ENCODE measurements around the gene ZRANB1.

The ZRANB1 gene

DNA sequence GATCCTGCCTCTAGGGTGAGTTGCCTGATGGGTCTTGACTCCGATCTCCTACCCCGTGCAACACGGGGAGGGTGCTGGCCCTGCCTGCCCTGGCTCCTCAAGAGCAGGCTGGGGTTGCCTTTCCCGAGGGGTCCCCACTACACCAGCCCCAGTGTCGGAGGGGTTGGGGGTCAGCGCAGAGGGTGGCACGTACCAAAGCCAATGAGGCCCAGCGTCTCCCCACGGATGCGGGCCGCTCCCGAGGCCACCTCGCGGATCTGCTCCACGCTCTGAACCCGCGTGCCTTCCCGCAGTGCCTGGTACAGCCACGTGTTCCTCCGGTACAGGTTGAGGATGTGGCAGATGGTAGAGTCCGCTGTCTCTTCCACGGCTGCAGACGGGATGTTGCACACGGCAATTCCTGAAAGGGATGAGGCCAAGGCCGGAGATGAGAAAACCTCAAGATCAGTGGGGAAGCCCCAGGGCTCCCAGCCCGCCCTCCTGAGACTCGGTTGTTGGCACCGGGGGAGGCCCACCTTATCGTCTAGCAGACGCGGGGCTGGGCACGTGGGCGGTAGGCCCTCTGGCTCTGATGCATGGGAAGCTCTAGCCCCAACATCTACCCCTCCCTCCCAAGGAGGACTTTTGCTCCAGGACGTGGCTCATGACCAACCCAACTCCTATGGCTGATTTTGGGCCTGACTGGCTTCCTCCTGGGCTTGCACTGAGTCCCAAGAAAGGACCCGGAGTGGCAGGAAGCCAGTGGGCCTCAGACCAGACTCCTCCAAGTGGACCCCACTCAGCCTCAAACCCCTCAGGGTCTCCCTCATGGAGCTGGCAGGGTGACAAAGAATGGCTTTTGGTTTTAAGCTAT lies 56.1 kb downstream of the ZRANB1 start:
- Histone ChIP-seq H3K36me3 (ENCODE audit: insufficient read depth, low read length) (peaks cover 45% of the 10 kb centered on the region), H3K4me1 (ENCODE audit: insufficient read depth, low read length) (no peaks in the 10 kb centered on the region), H3K9me3 (ENCODE audit: control insufficient read depth, insufficient read depth, low read length) (no peaks in the 10 kb centered on the region), H3K9ac (ENCODE audit: low read depth, low read length) (no peak overlapping the region)

DNA sequence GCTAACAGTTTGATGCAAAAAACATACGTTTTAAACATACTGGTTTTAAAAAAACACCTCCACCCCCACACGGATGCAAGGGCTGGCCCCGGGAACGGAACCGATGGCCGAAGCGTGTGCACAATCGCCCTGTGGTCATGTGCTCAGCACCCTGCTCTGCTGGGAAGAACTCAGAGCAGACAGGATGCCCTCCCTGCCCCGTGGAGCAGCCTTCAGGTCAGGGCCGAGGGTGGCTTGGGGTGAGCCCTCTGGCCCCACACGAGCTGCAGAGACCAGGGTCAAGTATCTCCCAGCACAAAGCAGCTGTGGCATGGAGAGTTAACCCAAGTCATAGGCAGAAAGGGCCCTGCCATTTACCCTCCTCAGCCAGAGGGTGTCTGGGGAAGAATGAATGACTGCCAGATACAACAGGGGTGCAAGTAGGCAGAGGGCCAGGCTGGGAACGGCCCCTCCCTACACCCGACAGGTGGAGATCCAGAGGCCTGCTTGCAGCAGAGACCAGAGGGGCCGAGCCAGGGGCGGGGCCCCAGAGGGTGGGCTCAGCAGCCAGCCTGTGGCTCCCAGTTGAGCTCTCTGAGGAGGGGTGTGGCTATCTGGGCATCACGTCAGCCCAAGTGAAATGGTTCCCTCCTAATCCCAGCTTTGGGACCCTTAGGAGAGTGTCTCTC lies 56.8 kb downstream of the ZRANB1 start:
- H3K36me3 ChIP-seq (ENCODE audit: insufficient read depth, low read length), result peaks cover 37% of the 10 kb centered on the region

GRCh38 chr10:124999433-125000365 lies 57.8 kb downstream of the ZRANB1 start:
- Histone ChIP-seq H3K36me3 (ENCODE audit: insufficient read depth, low read length) (peaks cover 35% of the 10 kb centered on the region), H3K9ac (ENCODE audit: low read depth, low read length) (no peak overlapping the region), H3K9me3 (ENCODE audit: control insufficient read depth, insufficient read depth, low read length) (no peaks in the 10 kb centered on the region)

More for the DNA sequence above, 56.8 kb downstream of the ZRANB1 start:
- Histone ChIP-seq H3K4me1 (ENCODE audit: insufficient read depth, low read length) (no peaks in the 10 kb centered on the region), H3K9me3 (ENCODE audit: control insufficient read depth, insufficient read depth, low read length) (no peaks in the 10 kb centered on the region), H3K9ac (ENCODE audit: low read depth, low read length) (no peak overlapping the region)

DNA sequence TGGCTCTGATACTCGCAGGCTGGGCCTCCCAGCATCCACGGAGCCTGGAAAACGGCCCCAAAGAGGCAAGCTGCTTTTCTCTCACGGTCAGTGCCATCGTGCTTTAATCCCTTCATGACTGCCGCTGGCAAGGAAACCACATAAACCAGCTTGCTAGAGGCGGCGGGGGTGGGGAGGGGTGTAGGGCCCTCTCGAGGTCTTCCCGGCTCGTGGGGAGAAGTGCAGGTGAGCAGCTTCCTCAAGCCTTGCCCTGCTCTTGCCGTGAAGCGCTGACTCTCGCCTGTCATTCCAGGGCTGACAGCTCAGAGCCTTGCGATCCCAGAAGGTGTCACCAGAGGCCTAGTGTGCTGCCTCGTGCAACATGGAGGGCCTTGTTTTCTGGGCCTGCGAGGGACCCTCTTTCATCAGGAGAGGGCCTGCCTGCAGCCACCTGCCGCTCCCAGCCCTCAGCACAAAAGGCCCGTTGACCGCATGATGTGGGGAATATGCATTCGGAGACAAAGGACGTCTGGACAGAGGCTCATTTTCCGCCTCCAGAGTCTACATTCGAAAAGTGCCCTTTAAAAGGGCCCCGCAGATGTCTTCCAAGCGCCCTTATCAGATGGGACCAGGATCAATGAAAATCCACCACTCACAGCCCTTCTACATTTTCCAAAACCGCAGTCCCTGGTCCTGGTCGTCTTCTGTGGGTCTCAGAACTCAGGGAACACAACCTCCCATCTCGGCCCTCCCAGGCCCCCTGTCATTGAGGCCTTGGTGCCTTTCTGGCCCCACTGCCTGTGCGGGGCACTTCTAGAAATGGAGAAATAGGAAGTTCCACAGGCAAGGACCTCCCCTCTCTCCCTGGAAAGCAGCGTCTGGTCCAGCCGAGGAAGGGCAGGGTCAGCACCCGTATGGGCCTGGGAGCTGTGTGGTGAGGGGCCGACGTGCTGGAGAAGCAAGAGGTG lies 58.7 kb downstream of the ZRANB1 start:
- no peak overlapping the region for H3K9ac ChIP-seq (ENCODE audit: low read depth, low read length)
- H3K36me3 ChIP-seq (ENCODE audit: insufficient read depth, low read length), result peaks cover 29% of the 10 kb centered on the region
- no peaks in the 10 kb centered on the region for H3K4me1 ChIP-seq (ENCODE audit: insufficient read depth, low read length)
- no peaks in the 10 kb centered on the region for H3K9me3 ChIP-seq (ENCODE audit: control insufficient read depth, insufficient read depth, low read length)

More at GRCh38 chr10:124999433-125000365, 57.8 kb downstream of the ZRANB1 start:
- no peaks in the 10 kb centered on the region for H3K4me1 ChIP-seq (ENCODE audit: insufficient read depth, low read length)

DNA sequence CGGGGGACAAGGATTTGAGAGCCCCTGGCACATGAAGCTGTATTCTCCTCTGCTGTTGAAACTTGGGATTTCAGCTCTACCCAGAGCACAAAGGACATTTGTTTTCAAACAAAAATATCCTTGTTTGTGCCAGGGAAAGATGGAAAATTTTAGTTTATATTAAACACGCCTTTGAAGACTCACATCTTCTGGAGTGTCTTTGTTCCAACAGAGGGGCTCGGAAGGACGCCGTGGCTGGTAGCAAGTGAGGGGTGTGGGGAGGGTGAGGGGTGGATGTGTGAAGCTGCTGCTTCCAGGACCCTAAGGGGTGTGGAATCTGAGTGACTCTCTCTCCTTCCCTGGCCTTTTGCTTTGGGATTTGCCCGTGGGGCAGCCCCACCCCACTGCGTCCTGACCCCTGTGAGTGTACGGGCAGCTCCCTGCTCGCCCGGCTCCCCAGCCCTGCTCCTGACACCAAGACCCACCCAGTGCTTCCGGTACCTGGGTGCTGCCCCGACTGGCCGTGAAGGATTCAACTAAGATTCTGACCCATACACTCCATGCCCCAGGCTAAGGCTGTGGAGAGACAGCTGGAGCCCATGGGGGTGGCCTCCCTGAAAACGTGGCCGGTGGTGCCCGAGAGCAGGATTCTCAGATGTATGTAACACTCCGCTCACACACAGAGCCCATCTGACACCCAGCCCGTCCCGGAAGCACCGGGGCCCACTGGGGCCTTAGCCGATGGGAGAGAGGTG lies 59.6 kb downstream of the ZRANB1 start:
- peaks cover 27% of the 10 kb centered on the region for H3K36me3 ChIP-seq (ENCODE audit: insufficient read depth, low read length)

GRCh38 chr10:125002047-125002422 lies 60.1 kb downstream of the ZRANB1 start:
- Histone ChIP-seq H3K9me3 (ENCODE audit: control insufficient read depth, insufficient read depth, low read length) (no peaks in the 10 kb centered on the region), H3K9ac (ENCODE audit: low read depth, low read length) (no peak overlapping the region), H3K36me3 (ENCODE audit: insufficient read depth, low read length) (peaks cover 23% of the 10 kb centered on the region), H3K4me1 (ENCODE audit: insufficient read depth, low read length) (no peaks in the 10 kb centered on the region)

More for the DNA sequence above, 59.6 kb downstream of the ZRANB1 start:
- Histone ChIP-seq H3K4me1 (ENCODE audit: insufficient read depth, low read length) (no peaks in the 10 kb centered on the region), H3K9me3 (ENCODE audit: control insufficient read depth, insufficient read depth, low read length) (no peaks in the 10 kb centered on the region), H3K9ac (ENCODE audit: low read depth, low read length) (no peak overlapping the region)

DNA sequence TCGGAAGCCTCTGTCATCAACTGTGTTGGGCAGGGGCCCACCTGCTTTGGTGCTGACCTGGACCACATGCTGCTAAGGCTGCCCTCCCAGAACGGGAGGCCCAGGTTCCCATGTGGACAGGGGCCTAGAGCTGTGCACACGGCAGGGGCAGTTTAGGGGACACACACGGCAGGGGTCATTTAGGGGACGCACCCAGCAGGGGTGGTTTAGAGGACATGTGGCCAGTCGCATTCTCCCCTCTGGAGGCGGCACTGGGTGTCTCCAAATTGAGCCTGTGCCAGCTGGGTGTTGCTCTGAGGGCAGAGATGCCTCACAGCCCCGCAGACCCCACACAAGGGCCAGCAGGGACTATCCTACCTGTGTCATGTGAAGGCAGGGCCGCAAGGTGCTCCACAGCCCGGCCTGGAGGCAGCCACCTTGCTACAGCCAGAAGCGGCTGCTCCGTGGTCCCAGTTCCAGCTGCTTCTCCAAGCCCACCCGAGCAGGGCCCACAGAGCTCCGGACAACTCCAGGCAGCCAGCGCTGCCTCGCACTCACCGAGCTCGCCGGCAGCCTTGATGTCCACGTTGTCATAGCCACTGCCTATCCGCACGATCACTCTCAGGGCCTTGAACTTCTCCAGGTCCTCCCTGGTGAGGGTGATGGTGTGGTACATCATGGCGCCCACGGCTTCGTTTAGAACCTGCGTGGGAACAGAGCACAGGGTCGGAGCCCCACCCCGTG lies 60.7 kb downstream of the ZRANB1 start:
- Histone ChIP-seq H3K9me3 (ENCODE audit: control insufficient read depth, insufficient read depth, low read length) (no peaks in the 10 kb centered on the region), H3K9ac (ENCODE audit: low read depth, low read length) (no peak overlapping the region), H3K36me3 (ENCODE audit: insufficient read depth, low read length) (peaks cover 20% of the 10 kb centered on the region), H3K4me1 (ENCODE audit: insufficient read depth, low read length) (no peaks in the 10 kb centered on the region)

DNA sequence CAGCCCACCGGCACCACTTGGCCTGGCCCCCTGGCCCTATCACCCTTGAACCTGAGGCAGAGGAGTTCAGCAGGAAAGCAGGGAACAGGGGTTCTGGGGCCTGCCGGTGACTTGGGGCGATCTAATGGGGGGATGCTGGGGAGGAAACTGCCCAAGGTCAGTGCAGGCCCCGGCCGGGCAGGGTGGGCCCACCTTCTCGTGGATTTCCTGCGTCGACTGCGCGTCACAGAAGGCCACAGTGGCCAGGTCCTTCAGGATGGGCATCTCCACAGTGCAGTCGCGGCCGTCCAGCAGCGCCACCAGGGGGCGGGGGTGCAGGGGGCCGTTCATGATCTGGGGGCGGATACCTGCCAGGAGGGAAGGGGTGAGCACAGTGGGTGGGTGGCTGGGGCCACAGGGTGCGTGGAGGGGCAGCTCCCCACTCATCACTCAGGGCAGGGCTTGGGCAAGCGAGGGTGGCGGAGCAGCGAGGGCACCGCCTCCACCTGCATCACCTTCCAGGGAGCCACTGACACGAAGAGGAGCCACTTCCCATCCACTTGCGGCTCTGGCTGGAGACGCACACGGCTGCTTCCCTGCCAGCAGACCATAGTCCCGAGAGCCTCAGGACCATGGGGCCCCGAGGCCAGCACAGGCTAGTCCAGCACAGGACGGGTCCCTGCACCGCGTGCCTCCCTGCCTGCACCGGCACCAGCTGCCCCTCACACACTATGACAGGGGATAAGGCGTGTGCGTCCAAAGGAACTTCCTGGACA lies 61.4 kb downstream of the ZRANB1 start:
- H3K9ac ChIP-seq (ENCODE audit: low read depth, low read length), result no peak overlapping the region
- no peaks in the 10 kb centered on the region for H3K4me1 ChIP-seq (ENCODE audit: insufficient read depth, low read length)
- no peaks in the 10 kb centered on the region for H3K9me3 ChIP-seq (ENCODE audit: control insufficient read depth, insufficient read depth, low read length)
- peaks cover 17% of the 10 kb centered on the region for H3K36me3 ChIP-seq (ENCODE audit: insufficient read depth, low read length)

DNA sequence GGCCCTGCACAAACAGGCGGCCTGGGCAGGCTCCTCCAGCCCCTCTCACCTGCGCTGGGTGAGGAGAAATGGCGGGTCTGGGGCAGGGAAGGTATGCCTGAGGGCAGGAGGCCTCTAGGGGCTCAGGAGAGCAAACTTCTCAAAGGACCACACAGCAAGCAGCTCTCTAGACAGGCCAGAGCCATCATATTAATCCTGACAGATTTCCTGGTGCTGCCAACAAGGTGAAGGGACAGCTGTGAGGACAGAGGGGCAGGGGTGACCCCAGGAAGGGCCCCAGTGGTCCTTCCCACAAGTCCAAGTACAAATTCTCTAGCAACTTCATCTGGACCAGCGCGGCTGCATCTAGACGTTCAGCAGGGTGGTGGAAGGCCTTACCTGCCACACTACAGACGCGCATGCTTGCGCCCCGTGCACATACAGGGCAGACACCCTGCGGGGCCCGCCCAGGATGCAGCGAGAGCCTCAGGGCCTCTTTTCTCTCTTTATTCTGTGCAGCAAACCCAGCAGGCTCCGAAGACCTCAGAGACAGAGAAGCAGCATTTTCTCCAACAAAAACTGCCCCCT lies 62.1 kb downstream of the ZRANB1 start:
- Histone ChIP-seq H3K36me3 (ENCODE audit: insufficient read depth, low read length) (peaks cover 13% of the 10 kb centered on the region), H3K9ac (ENCODE audit: low read depth, low read length) (no peak overlapping the region), H3K9me3 (ENCODE audit: control insufficient read depth, insufficient read depth, low read length) (no peaks in the 10 kb centered on the region), H3K4me1 (ENCODE audit: insufficient read depth, low read length) (peaks cover 4% of the 10 kb centered on the region)

GRCh38 chr10:125004571-125005311 lies 62.8 kb downstream of the ZRANB1 start:
- H3K9ac ChIP-seq (ENCODE audit: low read depth, low read length), result no peak overlapping the region
- no peaks in the 10 kb centered on the region for H3K9me3 ChIP-seq (ENCODE audit: control insufficient read depth, insufficient read depth, low read length)
- peaks cover 13% of the 10 kb centered on the region for H3K36me3 ChIP-seq (ENCODE audit: insufficient read depth, low read length)
- peaks cover 11% of the 10 kb centered on the region for H3K4me1 ChIP-seq (ENCODE audit: insufficient read depth, low read length)
